Fibroblast of lung (primary cell): Measurements from ENCODE around the gene FHIT. TPM values are rescaled to one million over a fixed set of nuclear protein-coding genes. Genes with fewer than 3 reads are reported as not detected.

Experiments used
- DNase-seq, 2 donors: peaks; one replicate each; pipeline versions ENCODE4 v3.0.0 to v3.0.0-alpha.2; 2010; ENCODE audit warnings: low read depth in 2 of 2
- H2AFZ ChIP-seq: 2 replicates; pipeline ENCODE4 v1.5.1; 2012; ENCODE audit warnings: low read length, control low read depth, inconsistent platforms
- H3K27ac ChIP-seq: 2 replicates; pipeline ENCODE4 v1.5.1; 2011; ENCODE audit warnings: low read length, control low read depth; ENCODE audit not compliant: insufficient read depth
- H3K27me3 ChIP-seq: 2 replicates; pipeline ENCODE4 v1.5.1; 2011; ENCODE audit warnings: mild to moderate bottlenecking, low read length; ENCODE audit not compliant: control insufficient read depth, insufficient read depth
- H3K36me3 ChIP-seq: 2 replicates; pipeline ENCODE4 v1.5.1; 2011; ENCODE audit warnings: low read length; ENCODE audit not compliant: control insufficient read depth, insufficient read depth
- H3K4me1 ChIP-seq: 2 replicates; pipeline ENCODE4 v1.5.1; 2011; ENCODE audit warnings: low read length; ENCODE audit not compliant: control insufficient read depth, insufficient read depth; ENCODE audit errors: extremely low read depth
- H3K4me2 ChIP-seq: 2 replicates; pipeline ENCODE4 v1.5.1; 2011; ENCODE audit warnings: low read length, control low read depth; ENCODE audit not compliant: insufficient read depth; ENCODE audit errors: extremely low read depth
- H3K4me3 ChIP-seq, 4 experiments: fragments of 200-600 bp in 1 of 4; sonication (generic) in 1 of 4; replicated peaks in 1 of 4; 2 replicates each; pipeline ENCODE4 v1.5.1; 2011 to 2016; ENCODE audit warnings: low read length in 4 of 4, low read depth in 3 of 4, mild to moderate bottlenecking in 3 of 4, control low read depth in 2 of 4, inconsistent platforms in 1 of 4, mixed read lengths in 1 of 4; ENCODE audit not compliant: insufficient read depth in 1 of 4; ENCODE audit errors: control extremely low read depth in 1 of 4
- H3K79me2 ChIP-seq: 2 replicates; pipeline ENCODE4 v1.5.1; 2012; ENCODE audit warnings: mild to moderate bottlenecking, low read length, inconsistent platforms; ENCODE audit not compliant: control insufficient read depth, insufficient read depth
- H3K9ac ChIP-seq: 2 replicates; pipeline ENCODE4 v1.5.1; 2011; ENCODE audit warnings: mild to moderate bottlenecking, low read length, control low read depth; ENCODE audit not compliant: insufficient read depth
- H3K9me3 ChIP-seq: 2 replicates; pipeline ENCODE4 v1.5.1; 2012; ENCODE audit warnings: low read depth, low read length; ENCODE audit not compliant: control insufficient read depth, insufficient read depth
- H4K20me1 ChIP-seq: 2 replicates; pipeline ENCODE4 v1.5.1; 2011; ENCODE audit warnings: low read length; ENCODE audit not compliant: control insufficient read depth, insufficient read depth; ENCODE audit errors: extremely low read depth
- EZH2 ChIP-seq: IDR thresholded peaks from 2 replicates; pipeline ENCODE4 v1.5.1; 2012; ENCODE audit warnings: low read length, control low read depth, mild to moderate bottlenecking; ENCODE audit errors: missing control alignments
- polyA plus RNA-seq, 2 donors: library from polyadenylated mRNA; depleted of rRNA in 1 of 2; stranded (reverse) in 1 of 2; unstranded in 1 of 2; fragments of >200 nt; gene quantifications; 2 replicates each; pipeline ENCODE4 v1.2.1, GENCODE V29; 2011 to 2012; ENCODE audit warnings: missing spikeins in 1 of 2
- total RNA-seq: library from RNA; depleted of rRNA; stranded (reverse); fragments of >200 nt; gene quantifications from 2 replicates; pipeline ENCODE4 v1.2.1, GENCODE V29; 2014
- TF ChIP-seq, protein P1 (sequence below), 2 donors: IDR thresholded peaks in 1 of 2; conservative IDR thresholded peaks in 1 of 2; 1 replicate in 1 of 2; 2 replicates in 1 of 2; pipeline ENCODE4 v1.5.1; 2011 to 2012; ENCODE audit warnings: low read length in 2 of 2, control low read depth in 1 of 2, inconsistent platforms in 1 of 2, low read depth in 1 of 2, mild to moderate bottlenecking in 1 of 2

The FHIT gene
- total and polyA plus RNA-seq, 2 donors (not counting 1 experiment from before 2014, with no cell fraction given): 0.79 to 2.1 TPM

DNA sequence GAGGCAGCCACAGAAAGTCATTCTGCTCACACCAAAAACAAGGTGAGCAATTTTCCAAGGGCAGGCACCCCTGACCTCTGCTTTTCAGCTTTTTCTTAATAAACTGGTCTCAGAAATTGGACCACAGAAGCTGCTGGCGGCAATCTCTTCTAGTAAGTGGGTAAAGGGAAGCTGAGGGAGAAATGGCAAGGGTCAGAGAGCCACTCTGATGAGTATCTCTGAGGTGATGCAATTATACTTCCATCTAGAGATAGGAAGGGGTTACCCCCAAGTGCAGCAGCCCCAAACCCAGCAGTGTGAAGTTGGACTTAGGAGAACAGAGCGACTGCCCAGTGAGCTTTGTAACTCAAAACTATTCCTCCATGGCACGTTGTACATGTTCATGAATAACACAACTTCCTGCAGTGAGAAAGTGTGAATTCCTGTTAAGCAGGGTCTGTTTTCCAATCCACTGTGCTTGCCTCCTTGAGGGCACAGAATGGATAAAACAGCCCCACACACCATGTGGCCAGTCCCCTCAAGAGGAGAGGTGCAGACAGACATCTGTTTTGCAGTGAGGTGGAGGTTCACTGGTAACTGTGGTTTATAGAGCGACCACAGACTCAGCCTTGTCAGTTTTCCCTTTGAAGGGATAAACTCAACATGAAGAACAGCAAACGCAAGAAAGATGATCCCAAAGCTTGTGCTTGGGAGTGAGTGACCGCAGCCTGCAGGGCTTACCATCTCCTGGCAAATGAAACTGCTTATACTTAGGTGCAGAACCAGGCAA is 1518.0 kb downstream of the FHIT start:
- Histone ChIP-seq H4K20me1 (no peaks in the 10 kb centered on the region), H3K27ac (no peak overlapping the region), H3K9me3 (no peaks in the 10 kb centered on the region), H3K79me2 (no peaks in the 10 kb centered on the region), H3K4me3 (no peak overlapping the region), H3K4me1 (no peaks in the 10 kb centered on the region), H3K27me3 (no peaks in the 10 kb centered on the region), H3K4me2 (no peak overlapping the region), H3K9ac (no peak overlapping the region), H3K36me3 (no peaks in the 10 kb centered on the region), H2AFZ (no peak overlapping the region)
- no peak for DNase-seq
- no peak for TF ChIP-seq EZH2
- TF ChIP-seq, protein P1, sequence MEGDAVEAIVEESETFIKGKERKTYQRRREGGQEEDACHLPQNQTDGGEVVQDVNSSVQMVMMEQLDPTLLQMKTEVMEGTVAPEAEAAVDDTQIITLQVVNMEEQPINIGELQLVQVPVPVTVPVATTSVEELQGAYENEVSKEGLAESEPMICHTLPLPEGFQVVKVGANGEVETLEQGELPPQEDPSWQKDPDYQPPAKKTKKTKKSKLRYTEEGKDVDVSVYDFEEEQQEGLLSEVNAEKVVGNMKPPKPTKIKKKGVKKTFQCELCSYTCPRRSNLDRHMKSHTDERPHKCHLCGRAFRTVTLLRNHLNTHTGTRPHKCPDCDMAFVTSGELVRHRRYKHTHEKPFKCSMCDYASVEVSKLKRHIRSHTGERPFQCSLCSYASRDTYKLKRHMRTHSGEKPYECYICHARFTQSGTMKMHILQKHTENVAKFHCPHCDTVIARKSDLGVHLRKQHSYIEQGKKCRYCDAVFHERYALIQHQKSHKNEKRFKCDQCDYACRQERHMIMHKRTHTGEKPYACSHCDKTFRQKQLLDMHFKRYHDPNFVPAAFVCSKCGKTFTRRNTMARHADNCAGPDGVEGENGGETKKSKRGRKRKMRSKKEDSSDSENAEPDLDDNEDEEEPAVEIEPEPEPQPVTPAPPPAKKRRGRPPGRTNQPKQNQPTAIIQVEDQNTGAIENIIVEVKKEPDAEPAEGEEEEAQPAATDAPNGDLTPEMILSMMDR (conservative IDR thresholded peaks at IDR 0.05 in 1 of 2, IDR thresholded peaks at IDR 0.05 in 1 of 2; ENCODE audit: low read depth in 1 of 2, low read length in 2 of 2): no peak

DNA sequence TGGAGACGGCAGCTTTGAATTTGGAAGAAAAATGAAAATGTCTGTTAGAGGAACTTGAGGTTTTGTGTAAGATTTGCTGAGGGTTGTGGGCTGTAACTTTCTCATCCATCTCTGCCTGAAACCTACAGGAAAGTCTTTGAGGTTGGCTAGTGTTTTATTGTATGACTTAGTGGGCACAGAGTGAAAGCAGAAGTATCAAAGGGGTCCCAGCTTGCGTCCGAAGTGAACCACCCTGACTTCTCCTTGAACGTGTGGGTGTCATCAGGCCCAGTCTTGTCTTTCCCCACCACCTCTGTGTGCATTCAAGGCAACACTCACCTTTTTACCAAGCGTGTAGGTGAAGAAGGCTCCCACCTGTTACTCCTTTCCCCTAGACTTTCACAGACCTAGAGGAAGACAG is 1519.3 kb downstream of the FHIT start:
- Histone ChIP-seq H3K36me3 (no peaks in the 10 kb centered on the region), H3K9me3 (no peaks in the 10 kb centered on the region), H3K4me1 (no peaks in the 10 kb centered on the region), H4K20me1 (no peaks in the 10 kb centered on the region), H3K27ac (no peak overlapping the region), H3K4me2 (no peak overlapping the region), H3K4me3 (no peak overlapping the region), H3K79me2 (no peaks in the 10 kb centered on the region), H3K27me3 (no peaks in the 10 kb centered on the region), H3K9ac (no peak overlapping the region), H2AFZ (no peak overlapping the region)
- TF ChIP-seq EZH2: no peak
- TF ChIP-seq, protein P1 (conservative IDR thresholded peaks at IDR 0.05 in 1 of 2, IDR thresholded peaks at IDR 0.05 in 1 of 2; ENCODE audit: low read depth in 1 of 2, low read length in 2 of 2): no peak
- DNase-seq: no peak

DNA sequence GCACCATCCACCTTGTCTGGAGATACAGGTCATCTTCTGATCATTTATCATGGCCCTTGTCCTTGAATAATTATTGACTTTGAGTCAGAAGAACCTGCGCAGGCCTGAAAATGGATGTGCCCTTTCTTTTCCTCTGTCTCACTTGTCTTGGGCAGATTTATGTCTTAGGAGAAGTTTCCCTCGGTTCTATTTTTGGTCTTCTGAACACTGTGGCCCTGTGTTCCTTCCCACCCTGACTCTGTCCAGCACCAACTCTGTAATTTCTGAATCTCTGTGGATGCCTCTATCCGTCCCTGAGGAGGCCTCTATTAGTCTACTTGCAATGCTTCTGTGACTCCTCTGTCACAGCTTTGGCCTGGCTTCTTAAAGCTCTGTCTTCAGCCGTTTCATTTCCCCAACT is 1520.7 kb downstream of the FHIT start:
- Histone ChIP-seq H3K4me3 (no peak overlapping the region), H3K79me2 (no peaks in the 10 kb centered on the region), H4K20me1 (no peaks in the 10 kb centered on the region), H3K9me3 (no peaks in the 10 kb centered on the region), H3K4me1 (no peaks in the 10 kb centered on the region), H3K36me3 (no peaks in the 10 kb centered on the region), H3K9ac (no peak overlapping the region), H2AFZ (no peak overlapping the region), H3K4me2 (no peak overlapping the region), H3K27me3 (no peaks in the 10 kb centered on the region), H3K27ac (no peak overlapping the region)
- no peak for TF ChIP-seq EZH2
- TF ChIP-seq, protein P1 (conservative IDR thresholded peaks at IDR 0.05 in 1 of 2, IDR thresholded peaks at IDR 0.05 in 1 of 2; ENCODE audit: low read depth in 1 of 2, low read length in 2 of 2): no peak
- no peak for DNase-seq
